ENCODE data around the gene PHKG2. TPM values are rescaled to one million over a fixed set of nuclear protein-coding genes. Genes with fewer than 3 reads are reported as not detected.
A peak's percentile ranks its signal among the peaks of the same experiment; 100 is the strongest.

The PHKG2 gene
- total RNA-seq, 2 experiments from 2014 or later, result 21.8 to 26.0 TPM

DNA sequence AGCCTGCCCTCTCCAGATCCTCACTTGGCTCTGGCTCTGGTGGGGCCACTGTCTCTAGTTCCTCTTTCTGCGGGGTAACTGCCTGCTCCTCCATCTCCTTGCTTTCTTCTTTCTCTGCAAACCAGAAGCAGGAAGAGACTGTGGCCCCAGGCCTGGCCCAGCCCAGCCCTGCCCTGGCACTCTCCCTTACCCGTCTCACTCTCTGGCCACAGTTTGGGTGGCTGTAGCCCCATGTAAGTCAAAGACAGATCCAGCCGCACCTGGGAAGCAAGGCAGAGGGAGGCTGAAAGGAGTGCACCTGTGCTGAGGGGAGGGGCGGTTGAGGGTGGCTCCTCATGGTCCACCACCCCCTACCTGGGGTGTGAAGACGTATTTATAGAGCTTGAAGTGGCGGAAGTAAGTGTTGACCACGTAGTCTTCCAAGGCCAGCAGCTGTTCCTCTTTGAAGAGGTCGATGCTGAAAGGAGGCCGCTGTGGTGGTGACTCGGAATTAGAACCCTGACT lies 10.8 kb downstream of the PHKG2 start:
- no peak overlapping the region for H3K4me3 Mint-ChIP-seq
- intact Hi-C loops (cut with DNase I, micrococcal nuclease), result no loop called here
- peaks cover 25% of the 10 kb centered on the region for H3K4me1 Mint-ChIP-seq
- CTCF ChIA-PET, result interaction anchor here (1.2 to 2.7 kb wide), 4 partner anchors 11 to 86 kb away, joined by 3 to 10 read pairs (median 6); partner anchors contain the start of gene PHKG2
- H3K27me3 Mint-ChIP-seq, result no peaks in the 10 kb centered on the region
- DNase-seq, result no peak
- no peak for ATAC-seq
- H3K27ac Mint-ChIP-seq, result no peak overlapping the region
- H3K36me3 Mint-ChIP-seq (ENCODE audit: low read depth), result peaks cover 14% of the 10 kb centered on the region
- no peaks in the 10 kb centered on the region for H3K9me3 Mint-ChIP-seq (ENCODE audit: low read depth)
- POLR2A ChIA-PET, result interaction anchor here (2.9 kb wide), 1 partner anchor 11 kb away, joined by 14 read pairs; the partner anchor contains the start of gene PHKG2

- no peak overlapping the region for H3K27ac Mint-ChIP-seq
- peaks cover 15% of the 10 kb centered on the region for H3K36me3 Mint-ChIP-seq (ENCODE audit: low read depth)
- DNase-seq (no peak), ATAC-seq (no peak)
- peaks cover 25% of the 10 kb centered on the region for H3K4me1 Mint-ChIP-seq
- CTCF ChIA-PET, result interaction anchor here (0.6 to 2.7 kb wide), 6 partner anchors 10 to 142 kb away, joined by 3 to 10 read pairs (median 4); partner anchors contain the start of gene PHKG2
- H3K27me3 Mint-ChIP-seq, result no peaks in the 10 kb centered on the region
- intact Hi-C loops (cut with DNase I, micrococcal nuclease), result loop anchor here in 1 of 2 experiments (10.0 kb wide), 1 partner anchor 55 kb away; no protein-coding TSS in a partner anchor
- POLR2A ChIA-PET, result interaction anchor here (2.9 kb wide), 1 partner anchor 12 kb away, joined by 14 read pairs; the partner anchor contains the start of gene PHKG2
- peak overlapping the region; percentile 90 for H3K4me3 Mint-ChIP-seq
- no peaks in the 10 kb centered on the region for H3K9me3 Mint-ChIP-seq (ENCODE audit: low read depth)
Measured at GRCh38 chr16:30760001-30760559, 11.9 kb downstream of the PHKG2 start.

DNA sequence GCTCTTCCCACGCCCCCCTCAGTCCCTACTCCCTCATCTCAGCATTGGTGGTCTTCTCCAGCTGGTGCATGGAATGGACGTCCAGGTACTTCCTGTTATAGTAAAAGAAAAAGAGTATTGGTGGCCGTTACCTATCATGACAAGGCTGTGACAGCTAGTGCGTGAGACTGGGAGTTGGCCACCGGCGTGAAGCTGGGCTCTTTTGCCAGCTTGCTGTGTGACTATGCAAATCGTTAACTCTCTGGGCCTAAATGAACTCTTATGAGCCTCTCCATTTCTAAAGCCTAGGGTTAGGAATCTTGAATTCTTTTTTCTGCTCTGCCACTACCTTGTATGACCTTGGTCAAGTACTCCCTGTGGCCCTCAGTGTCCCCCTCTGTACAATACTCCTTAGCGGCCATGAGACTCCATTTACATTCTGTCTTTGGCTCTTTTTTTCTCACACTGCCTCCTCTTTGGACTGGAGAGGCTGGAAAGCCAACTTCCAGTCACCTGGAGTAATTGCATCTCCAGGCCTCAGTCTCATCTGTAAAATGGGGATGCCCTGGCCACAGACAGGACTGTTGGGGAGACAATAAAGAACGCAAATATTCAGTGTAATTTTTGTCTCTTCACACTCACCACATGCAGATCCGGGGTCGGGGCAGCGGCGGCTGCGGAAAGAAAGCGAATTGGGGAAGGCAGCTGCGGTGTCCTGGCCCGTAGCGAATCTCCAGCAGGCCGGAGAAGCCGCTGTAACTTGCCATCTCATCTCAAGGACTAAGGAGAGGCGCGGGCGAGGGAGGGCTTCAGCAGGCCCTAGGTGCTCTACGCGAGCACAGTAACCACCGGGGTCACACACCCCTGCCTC lies 12.6 kb downstream of the PHKG2 start:
- Mint-ChIP-seq H3K27ac (no peak overlapping the region), H3K4me1 (peaks cover 25% of the 10 kb centered on the region), H3K9me3 (ENCODE audit: low read depth) (no peaks in the 10 kb centered on the region), H3K27me3 (no peaks in the 10 kb centered on the region), H3K4me3 (peak overlapping the region; percentile 90), H3K36me3 (ENCODE audit: low read depth) (peaks cover 20% of the 10 kb centered on the region)
- ChIA-PET POLR2A (interaction anchor here (0.6 to 2.9 kb wide), 2 partner anchors 13 to 51 kb away, joined by 3 to 14 read pairs; partner anchors contain the start of gene PHKG2), CTCF (interaction anchor here (1.6 to 2.2 kb wide), 2 partner anchors 17 to 67 kb away, joined by 5 to 8 read pairs; no protein-coding TSS in a partner anchor)
- no peak for DNase-seq
- intact Hi-C loops (cut with DNase I, micrococcal nuclease), result loop anchor here in 1 of 2 experiments (10.0 kb wide), 1 partner anchor 54 kb away; no protein-coding TSS in a partner anchor
- ATAC-seq, result no peak

DNA sequence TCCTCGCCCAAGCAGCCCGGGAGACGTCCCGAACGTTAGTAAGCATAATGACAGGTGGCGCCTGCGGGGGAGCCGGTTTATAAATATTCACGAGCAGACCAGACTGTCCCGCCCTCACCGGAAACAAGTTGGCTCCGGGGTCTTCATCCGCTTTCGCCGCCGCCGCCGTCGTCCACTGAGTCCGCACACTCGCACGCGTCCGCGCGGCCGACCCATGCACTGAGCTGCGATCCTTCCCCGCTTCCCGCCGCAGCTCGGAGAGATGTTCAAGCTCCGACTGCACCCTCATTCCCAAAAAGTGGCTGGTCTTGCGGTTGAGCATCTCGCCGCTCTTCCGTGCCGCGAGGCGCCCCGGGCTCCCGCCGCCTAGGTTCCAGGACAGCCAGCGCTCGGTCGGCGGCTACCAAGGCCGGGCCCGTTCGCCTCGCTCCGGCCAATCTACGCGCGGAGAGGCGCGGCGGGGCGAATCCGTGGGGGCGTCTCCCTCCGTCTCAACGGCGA lies 13.3 kb downstream of the PHKG2 start:
- DNase-seq (peak; percentile 64), ATAC-seq (peak; percentile 36)
- Mint-ChIP-seq H3K36me3 (ENCODE audit: low read depth) (peaks cover 26% of the 10 kb centered on the region), H3K4me3 (peak overlapping the region; percentile 90), H3K9me3 (ENCODE audit: low read depth) (no peaks in the 10 kb centered on the region), H3K27ac (no peak overlapping the region), H3K27me3 (no peaks in the 10 kb centered on the region), H3K4me1 (peaks cover 25% of the 10 kb centered on the region)
- CTCF ChIA-PET, result interaction anchor here (0.6 kb wide), 1 partner anchor 142 kb away, joined by 4 read pairs; no protein-coding TSS in a partner anchor
- POLR2A ChIA-PET, result interaction anchor here (0.6 to 2.9 kb wide), 3 partner anchors 14 to 103 kb away, joined by 3 to 14 read pairs (median 4); partner anchors contain the start of gene PHKG2
- intact Hi-C loops (cut with DNase I, micrococcal nuclease), result loop anchor here in 1 of 2 experiments (10.0 kb wide), 1 partner anchor 53 kb away; no protein-coding TSS in a partner anchor

DNA sequence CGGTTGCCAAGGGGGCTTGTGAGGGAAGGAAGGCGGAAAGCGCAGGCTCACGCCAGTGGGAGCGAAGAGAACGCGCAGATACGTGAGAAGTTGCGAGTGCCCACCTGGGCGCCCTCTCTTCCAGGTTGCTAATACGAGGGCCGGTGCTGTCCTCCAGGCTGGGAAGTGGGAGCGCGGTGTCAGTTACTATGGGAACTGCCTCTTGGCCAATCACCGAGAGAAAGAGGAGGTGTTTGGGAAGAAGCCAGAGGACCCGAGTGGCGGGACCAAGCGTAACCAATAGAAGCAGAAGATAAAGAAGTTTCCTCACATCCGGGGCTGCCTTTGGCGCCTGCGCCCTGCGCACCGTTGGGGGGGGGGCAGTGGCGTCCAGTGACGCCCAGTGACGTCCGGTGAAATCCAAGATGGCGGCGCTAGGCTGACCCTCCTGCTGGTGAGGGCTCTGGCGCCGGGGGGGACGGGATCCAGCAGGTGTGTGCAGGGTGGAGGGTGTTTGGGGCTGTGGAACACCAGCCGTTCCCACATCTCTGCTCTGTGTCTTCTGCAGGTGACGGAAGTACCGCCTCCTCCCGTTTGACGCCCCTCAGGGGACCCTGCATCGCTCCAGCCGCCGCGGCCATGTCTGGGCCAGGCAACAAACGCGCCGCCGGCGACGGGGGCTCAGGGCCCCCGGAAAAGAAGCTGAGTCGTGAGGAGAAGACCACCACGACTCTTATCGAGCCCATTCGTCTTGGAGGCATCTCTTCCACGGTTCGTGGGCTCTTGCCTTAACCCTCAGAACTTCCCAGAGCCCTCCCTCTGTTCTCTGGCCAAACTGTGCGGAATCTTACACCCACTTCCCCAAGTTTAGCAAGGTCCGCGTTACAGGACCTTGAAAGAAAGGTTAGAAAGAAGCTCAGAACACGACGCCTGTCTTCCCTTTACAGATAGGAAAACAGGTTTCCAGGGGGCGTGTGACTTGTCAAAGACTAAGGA lies 14.0 kb downstream of the PHKG2 start, which contains the start of the genes CFAP119 and RNF40:
CFAP119 (minus strand) TSS at position 135 of the 975 bp plus-strand sequence. CDS start 314 bp downstream, outside the sequence.
RNF40 (plus strand) TSS at position 395 of the 975 bp plus-strand sequence; CDS start at position 619, 224 bp downstream.
- ATAC-seq (peak; percentile 98), DNase-seq (peak; percentile 94)
- Mint-ChIP-seq H3K27me3 (no peaks in the 10 kb centered on the region), H3K9me3 (ENCODE audit: low read depth) (no peaks in the 10 kb centered on the region), H3K27ac (peak within 1 kb of the TSS; percentile 83), H3K4me3 (peak within 1 kb of the TSS; percentile 90), H3K36me3 (ENCODE audit: low read depth) (peaks cover 30% of the 10 kb centered on the region), H3K4me1 (peaks cover 25% of the 10 kb centered on the region)
- CTCF ChIA-PET, result interaction anchor here (0.6 kb wide), 1 partner anchor 141 kb away, joined by 4 read pairs; no protein-coding TSS in a partner anchor
- intact Hi-C loops (cut with DNase I, micrococcal nuclease), result loop anchor here (1.0 to 10.0 kb wide), 14 partner anchors 13 to 697 kb away; partner anchors contain the start of genes ARMC5 (in 1 of the 2), BCL7C (in 1 of the 2), FBRS (in 1 of the 2) and FBXL19 (in 1 of the 2)
- POLR2A ChIA-PET, result interaction anchor here (0.6 to 2.9 kb wide), 3 partner anchors 14 to 104 kb away, joined by 4 to 14 read pairs (median 5); partner anchors contain the start of gene PHKG2

- Mint-ChIP-seq H3K9me3 (ENCODE audit: low read depth) (no peaks in the 10 kb centered on the region), H3K4me3 (peak overlapping the region; percentile 90), H3K36me3 (ENCODE audit: low read depth) (peaks cover 38% of the 10 kb centered on the region), H3K4me1 (peaks cover 25% of the 10 kb centered on the region), H3K27me3 (no peaks in the 10 kb centered on the region), H3K27ac (peak overlapping the region; percentile 83)
- ChIA-PET CTCF (interaction anchor here (0.6 to 1.1 kb wide), 3 partner anchors 12 to 182 kb away, joined by 4 read pairs; no protein-coding TSS in a partner anchor), POLR2A (interaction anchor here (0.6 kb wide), 1 partner anchor 23 kb away, joined by 5 read pairs; no protein-coding TSS in a partner anchor)
- intact Hi-C loops (cut with DNase I, micrococcal nuclease), result loop anchor here (1.0 to 10.0 kb wide), 14 partner anchors 12 to 696 kb away; partner anchors contain the start of genes ARMC5 (in 1 of the 2), BCL7C (in 1 of the 2), FBRS (in 1 of the 2) and FBXL19 (in 1 of the 2)
- no peak for ATAC-seq
- no peak for DNase-seq
Measured at GRCh38 chr16:30762991-30763725, 14.9 kb downstream of the PHKG2 start.

GRCh38 chr16:30764086-30764485 lies 15.9 kb downstream of the PHKG2 start:
- H3K9me3 Mint-ChIP-seq (ENCODE audit: low read depth), result no peaks in the 10 kb centered on the region
- ATAC-seq, result no peak
- peaks cover 25% of the 10 kb centered on the region for H3K4me1 Mint-ChIP-seq
- H3K27me3 Mint-ChIP-seq, result no peaks in the 10 kb centered on the region
- H3K27ac Mint-ChIP-seq, result no peak overlapping the region
- POLR2A ChIA-PET, result interaction anchor here (0.6 kb wide), 1 partner anchor 34 kb away, joined by 3 read pairs; no protein-coding TSS in a partner anchor
- peaks cover 43% of the 10 kb centered on the region for H3K36me3 Mint-ChIP-seq (ENCODE audit: low read depth)
- CTCF ChIA-PET, result interaction anchor here (1.0 kb wide), 1 partner anchor 11 kb away, joined by 4 read pairs; no protein-coding TSS in a partner anchor
- H3K4me3 Mint-ChIP-seq, result peak overlapping the region; percentile 90
- no peak for DNase-seq
- intact Hi-C loops (cut with DNase I, micrococcal nuclease), result loop anchor here in 1 of 2 experiments (10.0 kb wide), 1 partner anchor 51 kb away; no protein-coding TSS in a partner anchor

GRCh38 chr16:30764816-30765465 lies 16.7 kb downstream of the PHKG2 start:
- no peak for ATAC-seq
- ChIA-PET POLR2A (interaction anchor here (0.6 to 0.8 kb wide), 3 partner anchors 38 to 117 kb away, joined by 3 to 8 read pairs (median 3); no protein-coding TSS in a partner anchor), CTCF (interaction anchor here (0.7 to 0.8 kb wide), 2 partner anchors 10 to 35 kb away, joined by 3 to 5 read pairs; no protein-coding TSS in a partner anchor)
- Mint-ChIP-seq H3K27ac (no peak overlapping the region), H3K4me3 (no peak overlapping the region), H3K9me3 (ENCODE audit: low read depth) (no peaks in the 10 kb centered on the region), H3K36me3 (ENCODE audit: low read depth) (peaks cover 50% of the 10 kb centered on the region), H3K27me3 (no peaks in the 10 kb centered on the region), H3K4me1 (peaks cover 25% of the 10 kb centered on the region)
- DNase-seq, result no peak
- intact Hi-C loops (cut with DNase I, micrococcal nuclease), result loop anchor here in 1 of 2 experiments (10.0 kb wide), 1 partner anchor 50 kb away; no protein-coding TSS in a partner anchor
